ENCODE results near the gene MACROD2. TPM values are rescaled to one million over a fixed set of nuclear protein-coding genes. Genes with fewer than 3 reads are reported as not detected.

MACROD2 gene
- total RNA-seq, 4 donors from 2014 or later = 1.8 to 4.8 (median 2.9) TPM

DNA sequence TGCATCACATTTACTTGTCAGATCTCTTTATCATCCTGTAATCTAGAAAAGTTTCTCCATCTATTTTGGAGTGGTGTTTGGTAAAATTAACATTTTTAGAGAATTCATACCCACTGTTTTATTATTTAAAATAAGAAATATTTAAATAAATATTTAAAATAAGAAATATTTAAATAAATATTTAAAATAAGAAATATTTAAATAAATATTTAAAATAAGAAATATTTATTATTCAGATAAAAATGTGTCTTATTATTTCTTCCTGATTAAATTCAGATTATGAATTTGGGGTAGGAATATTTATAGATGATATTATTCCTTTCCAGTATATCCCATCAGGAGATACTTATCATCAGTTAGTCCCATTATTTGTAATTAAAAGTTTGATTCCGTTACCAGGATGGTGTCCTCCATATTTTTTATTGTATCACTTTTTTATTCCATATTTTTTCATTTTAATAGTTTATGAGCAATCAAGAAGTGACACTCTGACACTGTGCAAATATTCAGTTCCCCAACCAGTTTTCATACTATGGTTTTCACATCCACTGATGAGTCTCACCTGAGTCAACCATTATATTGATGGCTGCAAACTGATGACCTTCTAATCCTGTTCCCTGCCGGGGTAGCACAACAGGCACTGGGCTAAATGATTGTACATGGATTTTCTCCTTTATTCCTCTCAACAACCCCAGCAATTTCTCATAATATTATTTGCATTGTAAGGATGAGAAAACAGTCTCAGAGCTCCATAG, 1555.0 kb downstream of the MACROD2 start:
- Histone ChIP-seq H3K4me3 (no peak overlapping the region), H3K9me3 (no peaks in the 10 kb centered on the region), H3K36me3 (no peaks in the 10 kb centered on the region), H3K4me1 (no peaks in the 10 kb centered on the region), H3K27ac (no peak overlapping the region), H3K27me3 (no peaks in the 10 kb centered on the region)
- no peak for TF ChIP-seq POLR2A (IDR thresholded peaks at IDR 0.05)
- WGBS, 2 donors = 62 to 68% methylated on average over 2 of the region's 2 CpGs
- intact Hi-C loops (cut with DNase I) = no loop called here
- no peak for DNase-seq

DNA sequence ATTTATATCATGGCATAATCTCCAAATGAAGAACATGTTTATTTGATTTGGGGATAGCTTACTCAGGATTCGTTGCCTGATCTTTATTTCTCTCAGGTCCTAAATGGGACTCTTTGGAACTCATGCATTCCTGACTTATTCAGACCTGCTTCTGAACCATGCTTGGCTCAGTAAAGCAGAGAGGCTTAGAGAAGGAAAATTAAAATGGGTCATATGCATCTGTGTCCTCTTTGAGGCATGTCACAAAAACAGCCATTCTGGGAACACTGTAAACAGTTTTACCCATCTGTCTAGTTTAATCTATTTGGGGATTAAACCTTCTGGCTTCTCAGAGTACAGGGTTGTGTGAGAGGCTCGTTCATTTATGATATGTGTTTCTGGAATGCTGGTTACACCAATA, 1560.6 kb downstream of the MACROD2 start:
- Histone ChIP-seq H3K36me3 (no peaks in the 10 kb centered on the region), H3K4me1 (no peaks in the 10 kb centered on the region), H3K4me3 (no peak overlapping the region), H3K27me3 (no peaks in the 10 kb centered on the region), H3K9me3 (no peaks in the 10 kb centered on the region), H3K27ac (no peak overlapping the region)
- WGBS, 2 donors = 13 to 28% methylated on average over 2 of the region's 2 CpGs
- no peak for DNase-seq
- intact Hi-C loops (cut with DNase I) = no loop called here
- TF ChIP-seq, protein P1, sequence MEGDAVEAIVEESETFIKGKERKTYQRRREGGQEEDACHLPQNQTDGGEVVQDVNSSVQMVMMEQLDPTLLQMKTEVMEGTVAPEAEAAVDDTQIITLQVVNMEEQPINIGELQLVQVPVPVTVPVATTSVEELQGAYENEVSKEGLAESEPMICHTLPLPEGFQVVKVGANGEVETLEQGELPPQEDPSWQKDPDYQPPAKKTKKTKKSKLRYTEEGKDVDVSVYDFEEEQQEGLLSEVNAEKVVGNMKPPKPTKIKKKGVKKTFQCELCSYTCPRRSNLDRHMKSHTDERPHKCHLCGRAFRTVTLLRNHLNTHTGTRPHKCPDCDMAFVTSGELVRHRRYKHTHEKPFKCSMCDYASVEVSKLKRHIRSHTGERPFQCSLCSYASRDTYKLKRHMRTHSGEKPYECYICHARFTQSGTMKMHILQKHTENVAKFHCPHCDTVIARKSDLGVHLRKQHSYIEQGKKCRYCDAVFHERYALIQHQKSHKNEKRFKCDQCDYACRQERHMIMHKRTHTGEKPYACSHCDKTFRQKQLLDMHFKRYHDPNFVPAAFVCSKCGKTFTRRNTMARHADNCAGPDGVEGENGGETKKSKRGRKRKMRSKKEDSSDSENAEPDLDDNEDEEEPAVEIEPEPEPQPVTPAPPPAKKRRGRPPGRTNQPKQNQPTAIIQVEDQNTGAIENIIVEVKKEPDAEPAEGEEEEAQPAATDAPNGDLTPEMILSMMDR (IDR thresholded peaks at IDR 0.05) = no peak

DNA sequence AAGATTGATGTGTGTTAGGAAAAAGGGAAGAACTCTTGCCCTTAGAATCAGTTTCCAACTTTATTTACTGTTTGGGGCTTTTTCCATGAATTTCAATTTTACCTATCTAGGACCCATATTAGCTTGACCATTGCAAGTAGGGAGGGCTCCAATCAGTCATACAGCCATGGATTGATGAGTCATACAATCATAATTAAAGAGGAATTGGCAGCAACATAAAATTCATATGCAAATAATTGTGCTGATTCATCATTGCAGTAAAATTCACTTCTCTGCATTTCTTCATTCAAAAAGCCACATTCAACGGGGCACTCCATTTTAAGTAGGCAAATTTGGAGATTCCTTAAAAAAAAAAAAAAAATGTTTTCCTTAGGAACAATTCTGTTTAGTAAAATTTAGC, 1561.6 kb downstream of the MACROD2 start:
- Histone ChIP-seq H3K27me3 (no peaks in the 10 kb centered on the region), H3K4me3 (no peak overlapping the region), H3K4me1 (no peaks in the 10 kb centered on the region), H3K36me3 (no peaks in the 10 kb centered on the region), H3K27ac (no peak overlapping the region), H3K9me3 (no peaks in the 10 kb centered on the region)
- DNase-seq = no peak
- TF ChIP-seq, protein P1 (IDR thresholded peaks at IDR 0.05) = no peak
- no peak for TF ChIP-seq POLR2A (IDR thresholded peaks at IDR 0.05)
- intact Hi-C loops (cut with DNase I) = no loop called here
- 25 to 35% methylated on average over 1 of the region's 1 CpG for WGBS, 2 donors

DNA sequence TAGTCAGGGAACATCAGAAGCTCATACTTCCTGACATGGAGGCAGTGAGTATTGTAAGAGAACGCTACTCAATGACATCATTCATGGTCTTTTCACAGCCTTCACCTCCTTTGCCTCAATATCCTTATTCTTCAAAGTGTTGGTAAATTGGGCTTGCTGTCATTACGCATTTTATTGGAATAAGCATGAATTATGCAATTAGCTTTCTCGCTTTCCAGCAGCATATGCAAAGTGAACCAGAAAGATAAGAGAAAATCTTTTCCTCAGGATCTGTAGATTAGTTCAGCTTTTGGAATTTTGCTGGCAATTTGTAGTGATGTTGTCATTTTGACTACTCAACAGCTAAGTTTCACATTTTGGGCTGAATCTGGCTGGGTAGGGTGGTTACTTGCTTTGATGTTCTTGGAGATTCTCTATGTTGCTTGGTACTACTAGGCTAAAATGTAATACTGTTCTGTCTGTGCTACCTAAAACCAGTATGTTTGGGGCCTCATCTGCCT, 1565.8 kb downstream of the MACROD2 start:
- WGBS, 2 donors = 87 to 91% methylated on average over 3 of the region's 3 CpGs
- H3K27me3 ChIP-seq = no peaks in the 10 kb centered on the region
- intact Hi-C loops (cut with DNase I) = no loop called here
- H3K27ac ChIP-seq = no peak overlapping the region
- no peak overlapping the region for H3K4me3 ChIP-seq
- DNase-seq = no peak
- TF ChIP-seq, protein P1 (IDR thresholded peaks at IDR 0.05) = no peak
- TF ChIP-seq POLR2A (IDR thresholded peaks at IDR 0.05) = no peak
- no peaks in the 10 kb centered on the region for H3K36me3 ChIP-seq
- no peaks in the 10 kb centered on the region for H3K9me3 ChIP-seq
- H3K4me1 ChIP-seq = no peaks in the 10 kb centered on the region

DNA sequence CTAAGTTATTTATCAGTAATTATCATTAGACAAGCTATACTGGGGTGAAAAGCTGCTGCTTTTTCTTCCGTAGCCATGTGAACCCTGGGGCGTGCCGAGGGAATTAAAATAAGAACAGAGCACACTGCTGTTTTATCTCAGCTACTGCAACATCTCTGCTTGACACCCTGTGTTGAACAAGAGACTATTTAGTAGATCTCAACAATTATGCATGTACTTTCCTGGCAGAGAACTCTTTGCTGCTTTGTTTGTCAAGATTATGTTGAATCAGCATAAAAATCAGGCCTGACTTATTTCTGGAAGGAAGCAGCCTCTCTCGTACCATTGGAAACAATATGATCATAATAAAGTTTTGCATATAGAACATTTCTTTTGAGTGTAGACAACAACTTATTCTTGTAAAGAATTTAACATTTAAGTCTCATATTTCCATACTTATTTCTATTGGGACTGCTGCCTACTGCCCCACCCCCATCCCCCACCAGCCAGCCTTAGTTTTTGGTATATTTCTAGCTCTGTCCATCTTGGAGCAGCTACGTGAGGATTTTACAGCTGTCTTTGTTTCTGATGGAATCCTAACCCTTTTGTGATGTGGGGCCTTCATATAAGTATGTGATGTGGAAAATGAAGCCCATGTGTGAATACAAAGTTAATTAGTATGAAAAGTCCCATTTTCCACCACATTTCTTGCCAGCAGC, 1566.5 kb downstream of the MACROD2 start:
- 69 to 82% methylated on average over 5 of the region's 5 CpGs for WGBS, 2 donors
- no peak for TF ChIP-seq POLR2A (IDR thresholded peaks at IDR 0.05)
- TF ChIP-seq, protein P1 (IDR thresholded peaks at IDR 0.05) = no peak
- Histone ChIP-seq H3K4me3 (no peak overlapping the region), H3K4me1 (no peaks in the 10 kb centered on the region), H3K27me3 (no peaks in the 10 kb centered on the region), H3K36me3 (no peaks in the 10 kb centered on the region), H3K27ac (no peak overlapping the region), H3K9me3 (no peaks in the 10 kb centered on the region)
- no peak for DNase-seq
- intact Hi-C loops (cut with DNase I) = no loop called here
